HepG2 (cell line): ENCODE measurements around the gene KCNMA1. TPM values are rescaled to one million over a fixed set of nuclear protein-coding genes. Genes with fewer than 3 reads are reported as not detected.

ENCODE experiments used
- ATAC-seq: fragments of 200-7000 bp; cut with Tn5 transposase; 3 replicates; pipeline ENCODE4 v1.9.1; 2020; ENCODE audit warnings: mild to moderate bottlenecking, moderate library complexity
- BruUV-seq: library from RNA; stranded (reverse); fragments of 400-500 nt; replicated peaks from 2 replicates; lab custom pipeline; 2021; lab: Mats Ljungman, UMichigan
- CTCF ChIA-PET: fragments of 300-600 bp; formaldehyde crosslinking; extraction: SDS; loops from one replicate; lab custom pipeline; 2021; ENCODE audit warnings: low total read pairs, inconsistent platforms, low intra/inter-chr PET ratio; lab: Yijun Ruan, JAX
- POLR2A ChIA-PET: fragments of 350-600 bp; sonication (Branson Sonifier 250); formaldehyde crosslinking; loops from one replicate; lab custom pipeline; 2020; ENCODE audit warnings: antibody characterized with exemption, inconsistent platforms; lab: Yijun Ruan, JAX
- DNase-seq: peaks from one replicate; pipeline ENCODE4 v3.0.0-alpha.2; 2015; ENCODE audit warnings: low spot score
- FAIRE-seq: peaks from 3 replicates; lab custom pipeline; 2011; peaks lifted over from hg19 to GRCh38; lab: Jason Lieb, UNC
- H2AFZ ChIP-seq: one replicate; pipeline ENCODE4 v1.6.1; 2011; ENCODE audit warnings: low read length, inconsistent platforms
- H3K27ac ChIP-seq: fragments of 300-600 bp; 3 replicates; pipeline ENCODE4 v1.8.0; 2011; ENCODE audit warnings: mixed run types, mild to moderate bottlenecking, mixed read lengths, low read length, inconsistent platforms; ENCODE audit not compliant: insufficient read depth; ENCODE audit errors: extremely low read length
- H3K27me3 ChIP-seq, 2 experiments: fragments of 200-600 bp in 1 of 2; 2 replicates in 1 of 2; 3 replicates in 1 of 2; pipeline versions ENCODE4 v1.6.0 to v1.8.0; 2011; ENCODE audit warnings: low read length in 2 of 2, mild to moderate bottlenecking in 2 of 2, moderate library complexity in 2 of 2, inconsistent platforms in 1 of 2; ENCODE audit not compliant: insufficient read depth in 2 of 2, control insufficient read depth in 1 of 2
- H3K36me3 ChIP-seq, 2 experiments: fragments of 200-600 bp in 1 of 2; replicated peaks in 1 of 2; 2 replicates in 1 of 2; 3 replicates in 1 of 2; pipeline versions ENCODE4 v1.5.1 to v1.8.0; 2011; ENCODE audit warnings: low read length in 2 of 2, inconsistent platforms in 1 of 2; ENCODE audit not compliant: insufficient read depth in 2 of 2, control insufficient read depth in 1 of 2
- H3K4me1 ChIP-seq: 2 replicates; pipeline ENCODE4 v1.5.1; 2012; ENCODE audit warnings: low read length, inconsistent platforms; ENCODE audit not compliant: insufficient read depth
- H3K4me2 ChIP-seq: 2 replicates; pipeline ENCODE4 v1.6.0; 2011; ENCODE audit warnings: low read depth, low read length, inconsistent platforms
- H3K4me3 ChIP-seq, 3 experiments: fragments of 200-600 bp in 1 of 3; sonication (generic), shearing (Covaris generic) in 1 of 3; replicated peaks in 1 of 3; 2 replicates each; pipeline ENCODE4 v1.5.1; 2011 to 2016; ENCODE audit warnings: low read length in 3 of 3, inconsistent platforms in 2 of 3, low read depth in 2 of 3, mild to moderate bottlenecking in 2 of 3, control low read depth in 1 of 3, mixed read lengths in 1 of 3; ENCODE audit not compliant: insufficient read depth in 1 of 3
- H3K79me2 ChIP-seq: one replicate; pipeline ENCODE4 v1.6.1; 2011; ENCODE audit warnings: low read length, inconsistent platforms; ENCODE audit not compliant: insufficient read depth
- H3K9ac ChIP-seq: 2 replicates; pipeline ENCODE4 v1.6.0; 2011; ENCODE audit warnings: mild to moderate bottlenecking, low read depth, low read length, inconsistent platforms; ENCODE audit not compliant: insufficient read depth
- H3K9me3 ChIP-seq: 2 replicates; pipeline ENCODE4 v1.5.1; 2012; ENCODE audit warnings: mild to moderate bottlenecking, low read length
- H4K20me1 ChIP-seq: 2 replicates; pipeline ENCODE4 v1.6.0; 2011; ENCODE audit warnings: inconsistent platforms, mild to moderate bottlenecking, low read length, moderate library complexity; ENCODE audit not compliant: insufficient read depth
- AGO2 ChIP-seq: fragments of 200-400 bp; formaldehyde crosslinking; optimal IDR thresholded peaks from 2 replicates; pipeline ENCODE3; 2017; ENCODE audit warnings: mild to moderate bottlenecking, low read depth, low read length, moderate library complexity
- ATM ChIP-seq: fragments of 450-650 bp; IDR thresholded peaks from 2 replicates; pipeline ENCODE4 v1.7.1; 2017; ENCODE audit warnings: mild to moderate bottlenecking, borderline replicate concordance
- BRCA1 ChIP-seq: sonication (generic); formaldehyde crosslinking; IDR thresholded peaks from 2 replicates; pipeline ENCODE4 v1.4.0; 2020; ENCODE audit warnings: missing genetic modification reagents
- MATR3 ChIP-seq: sonication (generic); formaldehyde crosslinking; IDR thresholded peaks from 2 replicates; pipeline ENCODE4 v1.4.0; 2020; ENCODE audit warnings: missing genetic modification reagents
- MED13 ChIP-seq: sonication (generic); formaldehyde crosslinking; IDR thresholded peaks from 2 replicates; pipeline ENCODE4 v1.5.0; 2020; ENCODE audit warnings: missing genetic modification reagents
- MED8 ChIP-seq: sonication (generic); formaldehyde crosslinking; IDR thresholded peaks from 2 replicates; pipeline ENCODE4 v1.8.1; 2023; ENCODE audit warnings: mild to moderate bottlenecking, missing genetic modification reagents; ENCODE audit not compliant: insufficient replicate concordance
- RFX1 ChIP-seq: fragments of 450-650 bp; IDR thresholded peaks from 2 replicates; pipeline ENCODE4 v1.6.1; 2017
- SATB2 ChIP-seq: sonication (generic); formaldehyde crosslinking; IDR thresholded peaks from 2 replicates; pipeline ENCODE4 v1.5.0; 2020; ENCODE audit warnings: missing genetic modification reagents
- SIX4 ChIP-seq: sonication (generic); formaldehyde crosslinking; IDR thresholded peaks from 2 replicates; pipeline ENCODE4 v1.4.0; 2020; ENCODE audit warnings: missing genetic modification reagents
- TCF12 ChIP-seq, 2 experiments: fragments of 450-650 bp in 1 of 2; sonication (generic) in 1 of 2; formaldehyde crosslinking in 1 of 2; IDR thresholded peaks; 2 replicates each; pipeline versions ENCODE4 v1.6.1 to v1.8.0; 2017 to 2022; ENCODE audit warnings: antibody characterized with exemption in 1 of 2, mild to moderate bottlenecking in 1 of 2, missing genetic modification reagents in 1 of 2, moderate library complexity in 1 of 2
- TMF1 ChIP-seq: sonication (generic); formaldehyde crosslinking; IDR thresholded peaks from 2 replicates; pipeline ENCODE4 v1.8.1; 2022; ENCODE audit warnings: low read depth, missing genetic modification reagents
- UBTF ChIP-seq: sonication (generic); formaldehyde crosslinking; IDR thresholded peaks from 2 replicates; pipeline ENCODE4 v1.4.0; 2020; ENCODE audit warnings: mild to moderate bottlenecking, missing genetic modification reagents
- ZBTB42 ChIP-seq: sonication (generic); formaldehyde crosslinking; IDR thresholded peaks from 2 replicates; pipeline ENCODE4 v1.5.0; 2020; ENCODE audit warnings: mild to moderate bottlenecking, missing genetic modification reagents
- ZFX ChIP-seq: sonication (generic); formaldehyde crosslinking; IDR thresholded peaks from 2 replicates; pipeline ENCODE4 v1.4.0; 2020; ENCODE audit warnings: mild to moderate bottlenecking, low read depth, missing genetic modification reagents, moderate library complexity
- ZNF138 ChIP-seq: sonication (generic); formaldehyde crosslinking; IDR thresholded peaks from 2 replicates; pipeline ENCODE4 v1.5.0; 2020; ENCODE audit warnings: mild to moderate bottlenecking, low read depth, missing genetic modification reagents
- ZNF460 ChIP-seq: sonication (generic); formaldehyde crosslinking; IDR thresholded peaks from 2 replicates; pipeline ENCODE4 v1.5.1; 2020; ENCODE audit warnings: missing genetic modification reagents, mild to moderate bottlenecking, borderline replicate concordance
- WGBS: methylation state at CpG from one replicate; pipeline ENCODE4 v1.1.6; 2017; ENCODE audit warnings: low lambda C conversion rate; 5-methylcytosine and 5-hydroxymethylcytosine counted together
- in situ Hi-C: cut with HindIII; loops from 2 replicates; pipeline ENCODE4 v1.10.0; 2017; ENCODE audit warnings: low pct_unique_long_range_greater_than_20kb; ENCODE audit not compliant: extremely low pct_ligation_motif_present
- intact Hi-C: fragments of 100-400 bp; cut with micrococcal nuclease; formaldehyde crosslinking; loops from one replicate; pipeline ENCODE4 v1.10.0; 2022; ENCODE audit not compliant: unreplicated experiment
- polyA plus RNA-seq, 8 experiments: library from polyadenylated mRNA; depleted of rRNA in 3 of 8; stranded (reverse) in 7 of 8; unstranded in 1 of 8; fragments of >200 nt; fragmentation: Illumina TruSeq in 4 of 8; extraction: Trizol in 4 of 8; gene quantifications; 2 replicates each; pipeline versions ENCODE4 v1.2.1 to v1.2.3, GENCODE V29; 2011 to 2016; ENCODE audit warnings: low read depth in 4 of 8, missing spikeins in 1 of 8, mixed read lengths in 1 of 8; ENCODE audit not compliant: insufficient read depth in 1 of 8
- total RNA-seq, 5 experiments: library from RNA; depleted of rRNA; stranded (reverse); fragments of >200 nt; fragmentation: Illumina TruSeq; extraction: Trizol; gene quantifications; 2 replicates each; pipeline ENCODE4 v1.2.3, GENCODE V29; 2016; ENCODE audit warnings: low read depth in 1 of 5
- TF ChIP-seq, protein P1 (sequence below): sonication (generic); formaldehyde crosslinking; IDR thresholded peaks from 2 replicates; pipeline ENCODE4 v1.4.0; 2020; ENCODE audit warnings: missing genetic modification reagents, borderline replicate concordance

The KCNMA1 gene
- total and polyA plus RNA-seq, 2 of the 13 experiments (the other 11 are each of a cell fraction or from before 2014, with no cell fraction given), result 0.02 TPM; not detected in 1

DNA sequence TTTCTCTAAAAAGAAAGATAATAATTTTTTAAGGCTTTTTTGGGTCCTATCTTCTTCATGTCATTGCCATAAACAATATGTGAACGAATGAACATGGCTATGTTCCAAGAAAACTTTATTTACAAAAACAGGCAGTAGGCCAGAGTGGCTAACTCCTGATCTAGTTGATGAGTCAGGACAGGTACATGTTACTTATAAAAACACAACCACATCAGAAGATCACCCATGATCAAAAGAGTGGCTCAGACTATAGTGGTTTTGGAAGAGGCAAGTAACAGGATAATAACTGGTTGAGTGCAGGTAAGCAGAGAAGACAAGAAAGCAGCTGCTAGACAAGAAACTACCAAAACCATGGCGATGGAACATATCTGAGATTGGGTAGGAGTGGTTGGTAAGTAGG, 468.7 kb downstream of the KCNMA1 start:
- no peaks in the 10 kb centered on the region for H3K4me1 ChIP-seq
- no TSS peak for BruUV-seq
- H3K4me3 ChIP-seq, result no peak overlapping the region
- POLR2A ChIA-PET, result no interaction called here
- FAIRE-seq (no peak), ATAC-seq (no peak)
- H2AFZ ChIP-seq, result no peak overlapping the region
- TF ChIP-seq AGO2 (no peak), UBTF (CRISPR knock-in tag) (no peak), SATB2 (no peak), ZBTB42 (CRISPR knock-in tag) (no peak), TCF12 (IDR thresholded peaks at IDR 0.05) (no peak), TCF12 (CRISPR knock-in tag; IDR thresholded peaks at IDR 0.05) (no peak), ZFX (CRISPR knock-in tag) (no peak), BRCA1 (CRISPR knock-in tag) (no peak), MED8 (CRISPR knock-in tag) (no peak), RFX1 (no peak), TMF1 (CRISPR knock-in tag) (no peak), SIX4 (CRISPR knock-in tag) (no peak), ZNF460 (no peak), ATM (no peak), MED13 (CRISPR knock-in tag) (no peak), ZNF138 (no peak), MATR3 (CRISPR knock-in tag) (no peak)
- TF ChIP-seq, protein P1, sequence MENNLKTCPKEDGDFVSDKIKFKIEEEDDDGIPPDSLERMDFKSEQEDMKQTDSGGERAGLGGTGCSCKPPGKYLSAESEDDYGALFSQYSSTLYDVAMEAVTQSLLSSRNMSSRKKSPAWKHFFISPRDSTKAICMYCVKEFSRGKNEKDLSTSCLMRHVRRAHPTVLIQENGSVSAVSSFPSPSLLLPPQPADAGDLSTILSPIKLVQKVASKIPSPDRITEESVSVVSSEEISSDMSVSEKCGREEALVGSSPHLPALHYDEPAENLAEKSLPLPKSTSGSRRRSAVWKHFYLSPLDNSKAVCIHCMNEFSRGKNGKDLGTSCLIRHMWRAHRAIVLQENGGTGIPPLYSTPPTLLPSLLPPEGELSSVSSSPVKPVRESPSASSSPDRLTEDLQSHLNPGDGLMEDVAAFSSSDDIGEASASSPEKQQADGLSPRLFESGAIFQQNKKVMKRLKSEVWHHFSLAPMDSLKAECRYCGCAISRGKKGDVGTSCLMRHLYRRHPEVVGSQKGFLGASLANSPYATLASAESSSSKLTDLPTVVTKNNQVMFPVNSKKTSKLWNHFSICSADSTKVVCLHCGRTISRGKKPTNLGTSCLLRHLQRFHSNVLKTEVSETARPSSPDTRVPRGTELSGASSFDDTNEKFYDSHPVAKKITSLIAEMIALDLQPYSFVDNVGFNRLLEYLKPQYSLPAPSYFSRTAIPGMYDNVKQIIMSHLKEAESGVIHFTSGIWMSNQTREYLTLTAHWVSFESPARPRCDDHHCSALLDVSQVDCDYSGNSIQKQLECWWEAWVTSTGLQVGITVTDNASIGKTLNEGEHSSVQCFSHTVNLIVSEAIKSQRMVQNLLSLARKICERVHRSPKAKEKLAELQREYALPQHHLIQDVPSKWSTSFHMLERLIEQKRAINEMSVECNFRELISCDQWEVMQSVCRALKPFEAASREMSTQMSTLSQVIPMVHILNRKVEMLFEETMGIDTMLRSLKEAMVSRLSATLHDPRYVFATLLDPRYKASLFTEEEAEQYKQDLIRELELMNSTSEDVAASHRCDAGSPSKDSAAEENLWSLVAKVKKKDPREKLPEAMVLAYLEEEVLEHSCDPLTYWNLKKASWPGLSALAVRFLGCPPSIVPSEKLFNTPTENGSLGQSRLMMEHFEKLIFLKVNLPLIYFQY, result no peak
- TF ChIP-seq, all 625 proteins: peak for 0
- Histone ChIP-seq H3K4me2 (no peak overlapping the region), H4K20me1 (no peaks in the 10 kb centered on the region; the same call in 1 of the 2 replicates), H3K36me3 (no peaks in the 10 kb centered on the region), H3K9ac (no peak overlapping the region), H3K27ac (no peak overlapping the region), H3K27me3 (no peaks in the 10 kb centered on the region), H3K79me2 (no peaks in the 10 kb centered on the region), H3K9me3 (no peaks in the 10 kb centered on the region)
- CTCF ChIA-PET, result no interaction called here
- 0% methylated on average over 1 of the region's 2 CpGs for WGBS
- in situ Hi-C loops, result loop anchor here (10.0 kb wide), 1 partner anchor 546 kb away; no protein-coding TSS in a partner anchor
- DNase-seq, result no peak
- intact Hi-C loops, result loop anchor here (5.0 to 10.0 kb wide), 2 partner anchors 336 to 588 kb away; no protein-coding TSS in a partner anchor
